Natural killer cell treated with Interleukin-12 subunit alpha and Interleukin-12 subunit beta and Interleukin-15 and Interleukin-18, amount 100 ng/mL, for 72 hours (primary cell): ENCODE data around the gene FHIT. TPM values are rescaled to one million over a fixed set of nuclear protein-coding genes. Genes with fewer than 3 reads are reported as not detected.
"Not testable (repeated sequence)": the region's sequence is repeated elsewhere in the genome, so short reads cannot be mapped to it uniquely, and the experiment has no call there.

Experiments used
- ATAC-seq, 2 donors: fragments of 150-1000 bp; cut with Tn5 transposase in 1 of 2; sonication (Bioruptor Pico), chemical (Tn5 transposase) in 1 of 2; 2 replicates each; pipeline ENCODE4 v1.10.0; 2021
- DNase-seq: peaks from one replicate; pipeline ENCODE4 v3.0.0; 2022; ENCODE audit warnings: low spot score
- H3K27ac Mint-ChIP-seq, 2 donors: 1 replicate in 1 of 2; 2 replicates in 1 of 2; pipeline ENCODE4 v1.8.0; 2022; ENCODE audit warnings: mixed read lengths in 2 of 2, mild to moderate bottlenecking in 1 of 2, moderate library complexity in 1 of 2
- H3K27me3 Mint-ChIP-seq, 2 donors: 1 replicate in 1 of 2; 2 replicates in 1 of 2; pipeline ENCODE4 v1.8.0; 2022; ENCODE audit warnings: mixed read lengths in 2 of 2
- H3K36me3 Mint-ChIP-seq: one replicate; pipeline ENCODE4 v1.8.0; 2022; ENCODE audit warnings: mixed read lengths
- H3K4me1 Mint-ChIP-seq, 2 donors: 1 replicate in 1 of 2; 2 replicates in 1 of 2; pipeline ENCODE4 v1.8.0; 2022; ENCODE audit warnings: low read depth in 2 of 2, mixed read lengths in 2 of 2, mild to moderate bottlenecking in 1 of 2
- H3K4me3 Mint-ChIP-seq: one replicate; pipeline ENCODE4 v1.8.0; 2022; ENCODE audit warnings: mixed read lengths
- H3K9me3 Mint-ChIP-seq: 2 replicates; pipeline ENCODE4 v1.8.0; 2022; ENCODE audit warnings: mixed read lengths
- total RNA-seq, 2 donors: library from RNA; stranded (reverse); gene quantifications; one replicate each; pipeline ENCODE4 v1.2.3, GENCODE V29; 2022

FHIT gene
- total RNA-seq, 2 donors from 2014 or later = 2.4 to 3.0 TPM

DNA sequence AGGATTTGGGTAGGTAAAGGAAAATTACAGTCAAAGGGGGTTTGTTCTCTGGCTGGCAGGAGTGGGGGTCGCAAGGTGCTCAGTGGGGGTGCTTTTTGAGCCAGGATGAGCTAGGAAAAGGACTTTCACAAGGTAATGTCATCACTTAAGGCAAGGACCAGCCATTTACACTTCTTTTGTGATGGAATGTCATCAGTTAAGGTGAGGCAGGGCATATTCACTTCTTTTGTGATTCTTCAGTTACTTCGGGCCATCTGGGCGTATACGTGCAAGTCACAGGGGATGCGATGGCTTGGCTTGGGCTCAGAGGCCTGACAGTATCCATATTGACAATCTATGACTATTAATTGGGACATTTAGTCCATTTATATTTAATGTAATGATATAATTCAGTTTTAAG, 578.9 kb downstream of the FHIT start:
- not testable (repeated sequence) for H3K4me1 Mint-ChIP-seq, H3K27me3 Mint-ChIP-seq, H3K36me3 Mint-ChIP-seq, ATAC-seq, H3K27ac Mint-ChIP-seq, H3K4me3 Mint-ChIP-seq, DNase-seq
- H3K9me3 Mint-ChIP-seq = peaks cover 10% of the 10 kb centered on the region

DNA sequence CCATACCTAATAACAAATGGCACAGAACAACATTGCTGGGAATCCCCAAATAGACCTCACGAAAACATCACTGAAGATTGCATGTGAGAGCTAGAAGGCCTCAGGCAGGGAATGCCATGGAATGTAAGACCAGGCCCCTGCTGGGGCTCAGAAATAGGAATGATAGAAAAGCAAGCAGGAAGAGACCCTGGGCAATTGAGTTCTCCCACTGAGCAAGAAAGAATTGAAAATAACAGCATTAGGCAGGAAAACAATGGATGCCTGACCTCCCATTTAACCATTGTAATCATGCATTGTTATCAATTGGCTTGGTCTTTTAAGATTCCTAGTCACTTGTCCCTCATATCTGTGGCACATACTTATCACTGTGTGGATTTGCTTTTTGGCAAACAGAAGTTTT, 581.6 kb downstream of the FHIT start:
- no peaks in the 10 kb centered on the region for H3K27me3 Mint-ChIP-seq
- H3K4me3 Mint-ChIP-seq = no peak overlapping the region
- H3K4me1 Mint-ChIP-seq = no peaks in the 10 kb centered on the region
- no peak overlapping the region for H3K27ac Mint-ChIP-seq
- ATAC-seq (no peak), DNase-seq (no peak)
- peaks cover 7% of the 10 kb centered on the region for H3K36me3 Mint-ChIP-seq
- H3K9me3 Mint-ChIP-seq = peaks cover 8% of the 10 kb centered on the region

DNA sequence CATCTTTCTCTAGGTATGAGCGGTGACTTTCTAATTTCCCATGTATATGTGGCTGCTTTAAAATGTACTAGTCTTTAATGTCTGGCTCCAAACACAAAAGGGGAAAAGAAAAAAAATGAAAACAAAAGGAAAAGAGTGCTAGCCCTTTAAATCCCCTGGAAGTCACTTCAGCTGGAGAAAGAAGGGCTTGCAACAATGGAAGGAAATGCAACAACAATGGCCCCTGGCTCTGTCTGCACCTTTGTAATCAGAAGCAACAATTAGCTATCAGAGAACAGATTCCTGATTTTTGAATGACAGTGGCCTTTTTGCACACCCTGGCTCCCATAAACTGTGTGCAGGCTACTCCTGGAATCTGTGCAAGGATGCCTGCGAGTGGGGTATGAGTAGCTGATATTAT, 591.2 kb downstream of the FHIT start:
- Mint-ChIP-seq H3K27me3 (no peaks in the 10 kb centered on the region), H3K4me3 (no peak overlapping the region), H3K9me3 (peaks cover 16% of the 10 kb centered on the region), H3K36me3 (no peaks in the 10 kb centered on the region), H3K27ac (no peak overlapping the region), H3K4me1 (no peaks in the 10 kb centered on the region)
- ATAC-seq = no peak
- no peak for DNase-seq

DNA sequence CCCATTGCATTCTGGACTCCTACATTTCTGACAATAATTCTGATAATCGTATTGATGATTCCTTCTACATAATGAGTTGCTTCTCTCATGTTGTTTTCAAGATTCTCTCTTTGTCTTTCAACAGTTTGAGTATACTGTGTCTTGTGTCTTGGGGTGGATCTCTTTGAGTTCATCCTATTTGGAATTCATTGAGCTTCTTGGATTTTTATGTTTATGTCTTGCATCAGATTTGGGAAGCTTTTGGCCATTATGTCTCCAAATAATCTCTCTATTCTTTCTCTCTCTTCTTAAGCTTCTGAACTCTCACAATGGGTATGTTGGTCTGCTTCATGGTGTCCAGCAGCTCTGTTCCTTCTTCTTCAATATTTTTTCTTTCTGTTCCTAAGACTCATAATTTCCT, 592.2 kb downstream of the FHIT start:
- Mint-ChIP-seq H3K27me3 (no peaks in the 10 kb centered on the region), H3K9me3 (peaks cover 16% of the 10 kb centered on the region), H3K36me3 (no peaks in the 10 kb centered on the region), H3K27ac (no peak overlapping the region), H3K4me1 (no peaks in the 10 kb centered on the region), H3K4me3 (no peak overlapping the region)
- no peak for DNase-seq
- ATAC-seq = no peak

DNA sequence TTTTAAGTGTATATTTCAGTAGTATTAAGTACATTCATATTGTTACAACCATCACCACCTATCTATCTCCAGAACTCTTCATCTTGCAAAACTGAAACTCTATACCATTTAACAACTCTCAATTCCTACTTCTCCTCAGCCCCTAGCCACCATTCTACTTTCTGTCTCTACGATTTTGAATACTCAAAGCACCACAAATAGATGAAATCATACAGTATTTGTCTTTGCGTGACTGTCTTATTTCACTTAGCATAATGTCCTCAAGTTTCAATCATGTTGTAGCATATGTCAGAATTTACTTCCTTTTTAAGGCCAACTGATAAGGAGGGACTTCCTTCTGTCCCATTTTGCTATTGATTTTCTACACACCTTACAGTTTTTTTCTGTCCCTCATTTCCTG, 593.3 kb downstream of the FHIT start:
- Mint-ChIP-seq H3K36me3 (no peaks in the 10 kb centered on the region), H3K27ac (no peak overlapping the region), H3K4me3 (no peak overlapping the region), H3K9me3 (peaks cover 16% of the 10 kb centered on the region), H3K27me3 (no peaks in the 10 kb centered on the region), H3K4me1 (no peaks in the 10 kb centered on the region)
- ATAC-seq (no peak), DNase-seq (no peak)

DNA sequence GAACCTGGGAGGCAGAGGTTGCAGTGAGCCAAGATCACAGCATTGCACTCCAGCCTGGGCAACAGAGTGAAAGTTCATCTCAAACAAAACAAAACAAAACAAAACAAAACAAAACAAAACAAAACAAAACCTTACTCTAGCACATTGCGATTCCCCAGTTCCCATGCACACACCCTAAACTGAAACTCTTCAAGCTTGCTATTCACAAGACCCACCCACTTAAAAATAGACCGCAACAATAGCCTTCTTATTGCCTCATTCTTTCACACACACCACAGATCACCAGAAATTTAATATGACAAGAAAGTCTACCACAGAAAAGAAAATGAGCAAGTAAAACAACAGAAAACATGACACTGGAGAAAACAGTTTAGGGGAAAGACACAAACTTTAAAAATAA, 598.4 kb downstream of the FHIT start:
- H3K4me3 Mint-ChIP-seq = no peak overlapping the region
- DNase-seq (no peak), ATAC-seq (no peak)
- H3K4me1 Mint-ChIP-seq = no peaks in the 10 kb centered on the region
- H3K9me3 Mint-ChIP-seq = no peaks in the 10 kb centered on the region
- H3K27ac Mint-ChIP-seq = no peak overlapping the region
- no peaks in the 10 kb centered on the region for H3K27me3 Mint-ChIP-seq
- H3K36me3 Mint-ChIP-seq = no peaks in the 10 kb centered on the region

DNA sequence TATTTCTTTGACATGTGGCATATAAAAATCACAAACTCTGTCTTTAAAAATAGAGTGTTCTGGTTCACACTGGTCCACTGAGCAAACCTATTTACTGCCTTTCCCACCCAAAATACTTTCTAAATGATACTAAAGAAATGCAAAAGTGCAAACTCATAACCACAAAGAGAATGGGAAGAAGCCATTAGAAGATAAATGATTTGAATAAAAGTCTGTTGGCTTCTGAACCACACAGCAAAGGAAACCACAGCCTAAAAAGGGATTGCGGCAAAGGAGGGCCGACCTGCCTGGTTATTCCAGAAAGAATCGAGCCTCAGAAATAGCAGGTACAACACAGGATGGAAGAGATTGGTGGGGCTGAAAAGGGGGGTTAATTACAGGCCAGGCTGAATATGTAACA, 599.5 kb downstream of the FHIT start:
- Mint-ChIP-seq H3K9me3 (no peaks in the 10 kb centered on the region), H3K36me3 (no peaks in the 10 kb centered on the region), H3K27ac (no peak overlapping the region), H3K27me3 (no peaks in the 10 kb centered on the region), H3K4me3 (no peak overlapping the region), H3K4me1 (no peaks in the 10 kb centered on the region)
- ATAC-seq (no peak), DNase-seq (no peak)

DNA sequence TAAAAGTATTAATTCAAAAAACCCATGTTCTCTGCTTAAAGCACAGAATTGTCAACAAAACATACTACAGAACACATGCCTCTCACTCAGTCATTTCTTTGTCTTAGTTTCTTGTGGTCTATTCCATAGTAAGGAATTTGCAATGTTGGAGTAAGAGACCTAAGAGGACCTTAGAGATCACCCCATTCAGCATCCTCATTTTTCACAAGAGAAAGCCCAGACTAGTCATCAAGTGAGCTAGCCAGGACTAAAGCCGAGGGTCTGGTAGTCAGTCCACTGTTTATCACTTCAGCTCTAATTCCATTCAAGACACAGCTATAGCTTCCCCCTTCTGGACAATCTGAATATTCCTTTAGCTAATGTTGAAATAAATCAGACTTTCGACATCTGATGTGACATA, 601.1 kb downstream of the FHIT start:
- H3K27ac Mint-ChIP-seq = no peak overlapping the region
- no peaks in the 10 kb centered on the region for H3K9me3 Mint-ChIP-seq
- H3K36me3 Mint-ChIP-seq = no peaks in the 10 kb centered on the region
- DNase-seq = no peak
- H3K4me3 Mint-ChIP-seq = no peak overlapping the region
- ATAC-seq = no peak
- no peaks in the 10 kb centered on the region for H3K27me3 Mint-ChIP-seq
- H3K4me1 Mint-ChIP-seq = no peaks in the 10 kb centered on the region

DNA sequence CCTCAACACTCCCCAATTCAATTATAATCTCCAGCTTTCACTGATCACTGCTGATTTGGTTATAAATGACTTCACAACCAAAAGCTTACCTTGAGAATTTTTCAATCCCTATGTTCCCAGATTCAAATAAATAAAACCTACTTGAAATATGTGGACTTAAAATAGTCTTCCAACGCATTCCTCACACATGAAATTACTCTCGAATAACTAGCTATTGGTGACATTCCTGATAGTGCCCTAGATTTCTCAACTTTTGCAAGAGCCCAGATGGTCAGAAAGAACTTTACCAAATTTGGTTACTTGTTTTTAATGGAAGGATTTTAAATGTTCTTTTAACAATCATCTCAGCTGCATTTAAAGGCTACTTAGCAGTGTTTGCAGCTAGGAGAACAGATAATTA, 605.5 kb downstream of the FHIT start:
- Mint-ChIP-seq H3K27ac (no peak overlapping the region), H3K4me1 (no peaks in the 10 kb centered on the region), H3K27me3 (no peaks in the 10 kb centered on the region), H3K4me3 (no peak overlapping the region), H3K36me3 (no peaks in the 10 kb centered on the region), H3K9me3 (no peaks in the 10 kb centered on the region)
- ATAC-seq (no peak), DNase-seq (no peak)

DNA sequence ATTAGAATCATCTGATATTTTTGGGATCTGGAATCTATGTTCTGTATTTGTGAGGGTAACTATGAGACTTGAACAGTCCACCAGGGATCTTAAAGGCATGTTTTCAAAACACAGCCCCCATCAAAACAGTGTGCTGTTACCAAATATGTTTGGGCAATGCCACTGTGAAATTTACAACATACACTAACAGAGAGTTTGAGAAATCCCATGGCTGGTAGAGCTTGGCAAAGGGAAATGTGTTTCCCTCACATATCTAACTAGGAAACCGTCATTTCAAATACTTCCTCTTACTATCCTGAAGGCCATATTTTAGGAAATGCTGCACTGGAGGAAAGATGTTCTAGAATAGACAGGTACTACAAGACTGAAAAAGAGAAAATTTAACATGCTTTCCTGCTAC, 607.4 kb downstream of the FHIT start:
- Mint-ChIP-seq H3K27me3 (peaks cover 0 to 2% of the 10 kb centered on the region in 2 donors), H3K4me1 (no peaks in the 10 kb centered on the region), H3K9me3 (no peaks in the 10 kb centered on the region), H3K4me3 (no peak overlapping the region), H3K36me3 (no peaks in the 10 kb centered on the region), H3K27ac (no peak overlapping the region)
- no peak for DNase-seq
- no peak for ATAC-seq

DNA sequence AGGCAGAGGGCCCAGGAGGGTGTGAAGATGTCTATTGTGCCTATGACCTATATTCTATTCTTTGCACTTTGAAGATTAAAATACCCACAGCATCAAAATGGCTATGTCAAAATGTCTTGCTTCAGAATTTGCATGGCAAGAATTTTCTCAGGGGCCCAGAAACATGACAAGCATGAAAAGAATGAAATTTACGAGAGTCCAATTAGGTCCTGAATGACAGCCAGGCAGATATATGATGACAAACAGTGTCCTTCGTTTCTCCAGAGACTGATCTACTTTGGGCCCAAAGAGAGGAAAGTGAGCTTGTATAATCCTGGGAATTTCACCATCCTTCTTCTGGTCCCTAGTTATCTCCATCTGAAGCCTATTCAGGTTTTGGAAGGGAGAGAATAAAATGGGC, 609.9 kb downstream of the FHIT start:
- DNase-seq = no peak
- Mint-ChIP-seq H3K4me3 (no peak overlapping the region), H3K9me3 (no peaks in the 10 kb centered on the region), H3K27me3 (peaks cover 0 to 2% of the 10 kb centered on the region in 2 donors), H3K4me1 (no peaks in the 10 kb centered on the region), H3K27ac (no peak overlapping the region), H3K36me3 (no peaks in the 10 kb centered on the region)
- ATAC-seq = no peak

DNA sequence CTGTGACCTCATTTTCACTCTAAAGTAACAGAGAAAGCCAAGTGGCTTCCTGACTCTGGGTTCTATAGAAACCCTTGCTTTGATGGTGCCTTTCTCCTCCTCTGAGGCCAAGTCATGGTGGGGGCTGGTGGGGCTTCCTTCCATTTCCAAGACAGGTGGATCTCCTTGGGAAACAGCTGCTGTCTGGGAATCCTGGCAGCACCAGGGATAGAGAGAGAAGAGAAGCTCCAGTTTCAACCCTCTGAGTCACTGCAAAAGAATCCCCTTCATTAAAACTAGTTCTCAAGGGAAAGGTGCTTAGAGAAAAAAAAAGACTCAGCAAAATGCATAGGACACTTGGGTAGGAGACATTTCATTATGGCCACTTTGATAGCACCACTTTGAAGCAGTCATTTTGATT, 614.4 kb downstream of the FHIT start:
- H3K9me3 Mint-ChIP-seq = no peaks in the 10 kb centered on the region
- DNase-seq (no peak), ATAC-seq (no peak)
- no peaks in the 10 kb centered on the region for H3K36me3 Mint-ChIP-seq
- no peaks in the 10 kb centered on the region for H3K4me1 Mint-ChIP-seq
- no peak overlapping the region for H3K27ac Mint-ChIP-seq
- H3K4me3 Mint-ChIP-seq = no peak overlapping the region
- H3K27me3 Mint-ChIP-seq = peaks cover 0 to 2% of the 10 kb centered on the region in 2 donors

DNA sequence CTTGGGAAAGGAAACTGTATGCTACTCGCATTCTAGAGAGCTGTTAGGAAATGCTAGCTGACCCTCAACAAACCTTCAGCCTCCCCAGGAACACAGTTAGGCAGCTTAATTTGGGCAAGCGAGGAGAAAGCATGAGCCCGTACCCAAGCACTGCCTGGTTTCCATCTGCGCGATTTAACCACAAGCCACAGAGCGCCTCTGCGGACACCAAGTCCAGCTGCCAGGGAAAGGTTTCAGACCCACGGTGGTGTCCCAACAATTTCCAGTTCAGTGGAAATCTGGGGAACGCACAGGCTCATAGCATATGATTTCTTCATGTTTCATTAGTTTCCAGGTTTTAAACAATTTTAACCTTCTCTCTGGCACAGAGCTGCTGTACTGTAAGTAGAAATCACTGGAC, 617.6 kb downstream of the FHIT start:
- ATAC-seq = no peak
- Mint-ChIP-seq H3K4me1 (no peaks in the 10 kb centered on the region), H3K36me3 (no peaks in the 10 kb centered on the region), H3K27ac (no peak overlapping the region), H3K9me3 (no peaks in the 10 kb centered on the region), H3K4me3 (no peak overlapping the region), H3K27me3 (peaks cover 0 to 3% of the 10 kb centered on the region in 2 donors)
- DNase-seq = no peak

DNA sequence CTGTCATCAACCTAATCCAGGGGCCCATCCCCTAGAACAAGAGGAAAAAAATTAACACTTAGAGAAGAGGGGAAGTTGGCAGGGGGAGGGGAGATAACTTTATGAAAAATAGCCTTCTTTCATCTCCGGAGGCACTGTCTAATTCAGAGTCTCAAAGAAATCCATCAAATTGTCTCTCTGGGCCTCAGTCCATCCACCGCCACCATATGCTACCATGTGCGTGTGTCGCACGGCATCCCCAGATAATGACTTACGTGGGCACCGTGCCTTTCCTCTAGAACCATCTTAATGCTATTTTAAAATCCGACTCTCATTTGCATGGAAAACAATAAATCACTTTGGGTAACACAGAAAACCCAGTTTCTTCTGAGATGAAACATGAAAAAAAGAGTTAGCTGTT, 619.7 kb downstream of the FHIT start:
- Mint-ChIP-seq H3K4me3 (no peak overlapping the region), H3K4me1 (no peaks in the 10 kb centered on the region), H3K9me3 (no peaks in the 10 kb centered on the region), H3K36me3 (no peaks in the 10 kb centered on the region), H3K27me3 (peaks cover 0 to 3% of the 10 kb centered on the region in 2 donors), H3K27ac (no peak overlapping the region)
- ATAC-seq = no peak
- DNase-seq = no peak

DNA sequence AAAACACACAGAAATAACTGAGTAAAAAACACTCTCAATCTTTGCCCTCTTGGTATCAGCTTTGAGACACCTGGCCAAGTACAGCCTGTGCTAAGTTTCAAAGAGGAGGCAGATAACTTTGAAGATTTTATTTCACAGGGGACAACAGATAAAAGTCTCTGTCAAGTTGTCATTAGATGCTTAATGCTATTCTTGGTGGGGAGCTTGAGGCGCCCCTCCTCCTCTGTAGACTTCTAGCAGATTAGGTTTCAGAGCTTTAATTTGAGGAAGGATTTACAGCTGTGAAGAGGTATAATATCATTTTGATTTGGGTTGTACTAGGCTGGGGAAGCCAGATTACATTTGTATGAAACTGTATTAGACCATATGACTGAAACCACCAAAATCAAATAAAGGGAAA, 620.3 kb downstream of the FHIT start:
- Mint-ChIP-seq H3K4me3 (no peak overlapping the region), H3K27ac (no peak overlapping the region), H3K27me3 (peaks cover 0 to 3% of the 10 kb centered on the region in 2 donors), H3K4me1 (no peaks in the 10 kb centered on the region), H3K9me3 (no peaks in the 10 kb centered on the region), H3K36me3 (no peaks in the 10 kb centered on the region)
- ATAC-seq = no peak
- DNase-seq = no peak
